Measurements from ENCODE around the gene MAG. TPM values are rescaled to one million over a fixed set of nuclear protein-coding genes. Genes with fewer than 3 reads are reported as not detected.

Gene MAG
- total RNA-seq, 1 experiment from 2014 or later = 0.50 TPM

DNA sequence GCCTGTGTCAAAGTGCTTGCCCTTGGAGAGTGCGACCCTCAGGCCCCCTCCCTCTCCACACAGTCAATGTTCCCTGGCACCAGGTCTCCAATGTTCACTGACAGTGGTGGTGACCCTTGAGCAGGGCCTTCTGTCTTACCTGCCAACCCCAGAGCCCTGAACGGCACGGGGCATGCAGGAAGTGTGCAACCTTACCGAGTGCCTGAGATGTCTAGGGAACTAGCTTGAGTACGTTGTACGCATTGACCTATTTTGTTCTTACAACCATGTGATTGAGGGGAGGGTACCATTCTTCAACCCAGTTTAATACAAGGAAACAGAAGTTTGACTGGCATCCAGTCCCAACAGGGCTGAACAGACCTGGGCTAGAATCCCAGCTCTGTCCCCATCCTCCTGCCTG lies 13.2 kb downstream of the MAG start:
- Histone ChIP-seq H3K9me3 (replicated peaks) (no peaks in the 10 kb centered on the region), H3K36me3 (no peaks in the 10 kb centered on the region), H3K4me1 (replicated peaks) (peaks cover 21% of the 10 kb centered on the region), H3K27me3 (replicated peaks) (no peaks in the 10 kb centered on the region), H3K27ac (no peak overlapping the region), H3K4me3 (no peak overlapping the region)
- no peak for DNase-seq (ENCODE audit: low read depth in 1 of 2, low spot score in 2 of 2)

DNA sequence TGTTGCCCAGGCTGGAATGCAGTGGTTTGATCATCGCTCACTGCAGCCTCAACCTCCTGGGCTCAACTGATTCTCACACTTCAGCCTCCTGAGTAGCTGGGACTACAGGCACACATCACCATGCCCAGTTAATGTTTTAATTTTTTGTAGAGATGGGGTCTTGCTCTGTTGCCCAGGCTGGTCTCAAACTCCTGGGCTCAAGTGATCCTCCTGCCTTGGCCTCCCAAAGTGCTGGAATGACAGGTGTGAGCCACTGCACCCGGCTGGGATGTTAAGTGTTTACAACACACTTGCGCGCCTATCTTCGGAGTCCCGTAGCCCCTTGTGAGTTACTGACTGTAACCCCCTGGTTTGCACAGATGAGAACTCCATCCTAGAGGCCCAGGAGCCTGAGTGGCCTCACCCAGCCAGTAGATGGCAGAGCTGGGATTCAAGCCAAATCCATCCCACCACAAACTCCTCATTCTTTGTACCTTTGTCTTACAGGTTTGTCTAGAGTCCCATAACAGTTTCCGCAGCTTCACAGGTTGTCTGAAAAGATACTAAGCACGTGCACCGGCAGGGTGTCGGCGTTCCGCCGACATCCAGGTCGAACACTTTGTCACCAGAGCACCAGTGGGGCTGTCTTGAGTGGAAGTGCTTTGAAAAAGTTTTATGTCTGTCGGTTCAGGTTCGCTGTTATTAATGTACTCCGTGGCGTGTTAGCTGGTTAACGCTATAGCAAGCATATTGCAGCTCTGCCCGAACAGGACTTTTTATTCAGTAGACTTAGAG lies 14.7 kb downstream of the MAG start:
- no peaks in the 10 kb centered on the region for H3K27me3 ChIP-seq (replicated peaks)
- no peak overlapping the region for H3K27ac ChIP-seq
- H3K9me3 ChIP-seq (replicated peaks) = no peaks in the 10 kb centered on the region
- no peaks in the 10 kb centered on the region for H3K36me3 ChIP-seq
- DNase-seq (ENCODE audit: low read depth in 1 of 2, low spot score in 2 of 2) = no peak
- no peak overlapping the region for H3K4me3 ChIP-seq
- peaks cover 34% of the 10 kb centered on the region for H3K4me1 ChIP-seq (replicated peaks)

DNA sequence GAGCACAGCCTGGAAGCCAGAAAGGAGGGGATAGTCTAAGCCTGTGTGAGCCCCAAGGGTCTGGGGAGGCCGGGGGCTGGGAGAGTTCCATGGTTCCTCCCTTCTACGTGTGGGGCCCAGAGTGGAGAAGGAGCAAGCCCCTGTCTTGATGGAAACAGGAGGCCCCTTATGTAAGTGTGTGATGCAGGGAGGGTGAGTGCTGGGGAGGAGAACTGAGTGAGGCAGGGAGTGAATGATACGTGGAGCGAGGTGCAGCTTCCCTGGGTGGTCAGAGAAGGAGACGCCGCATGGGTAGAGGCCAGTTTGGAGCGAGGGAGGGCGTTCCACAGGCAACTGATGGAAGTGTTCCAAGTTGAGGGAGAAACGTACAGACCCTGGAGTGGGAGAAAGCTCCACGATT lies 16.0 kb downstream of the MAG start:
- Histone ChIP-seq H3K27me3 (replicated peaks) (no peaks in the 10 kb centered on the region), H3K9me3 (replicated peaks) (no peaks in the 10 kb centered on the region), H3K36me3 (no peaks in the 10 kb centered on the region), H3K4me1 (replicated peaks) (peaks cover 46% of the 10 kb centered on the region), H3K27ac (no peak overlapping the region), H3K4me3 (no peak overlapping the region)
- DNase-seq (ENCODE audit: low read depth in 1 of 2, low spot score in 2 of 2) = no peak

DNA sequence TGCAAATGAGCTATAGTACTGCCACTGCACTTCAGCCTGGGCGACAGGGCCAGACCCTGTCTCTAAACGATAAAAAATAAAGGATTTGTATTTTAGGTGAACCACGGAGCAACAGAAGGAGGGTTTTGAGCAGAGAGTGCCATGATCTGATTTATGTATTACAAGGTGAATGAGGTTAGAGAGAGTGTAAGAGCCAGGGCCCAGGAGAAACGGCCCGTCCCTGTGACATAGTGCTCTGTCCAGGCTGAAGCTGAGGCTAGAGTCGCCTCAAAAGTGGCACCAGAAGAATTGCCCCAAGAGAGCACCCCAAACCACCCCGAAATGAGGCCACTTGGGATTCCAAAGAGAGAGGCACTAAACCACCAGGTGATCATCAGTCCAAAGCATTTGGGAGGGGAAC lies 16.9 kb downstream of the MAG start:
- H3K9me3 ChIP-seq (replicated peaks) = no peaks in the 10 kb centered on the region
- peaks cover 55% of the 10 kb centered on the region for H3K4me1 ChIP-seq (replicated peaks)
- DNase-seq (ENCODE audit: low read depth in 1 of 2, low spot score in 2 of 2) = no peak
- no peaks in the 10 kb centered on the region for H3K27me3 ChIP-seq (replicated peaks)
- no peak overlapping the region for H3K4me3 ChIP-seq
- H3K36me3 ChIP-seq = no peaks in the 10 kb centered on the region
- no peak overlapping the region for H3K27ac ChIP-seq

DNA sequence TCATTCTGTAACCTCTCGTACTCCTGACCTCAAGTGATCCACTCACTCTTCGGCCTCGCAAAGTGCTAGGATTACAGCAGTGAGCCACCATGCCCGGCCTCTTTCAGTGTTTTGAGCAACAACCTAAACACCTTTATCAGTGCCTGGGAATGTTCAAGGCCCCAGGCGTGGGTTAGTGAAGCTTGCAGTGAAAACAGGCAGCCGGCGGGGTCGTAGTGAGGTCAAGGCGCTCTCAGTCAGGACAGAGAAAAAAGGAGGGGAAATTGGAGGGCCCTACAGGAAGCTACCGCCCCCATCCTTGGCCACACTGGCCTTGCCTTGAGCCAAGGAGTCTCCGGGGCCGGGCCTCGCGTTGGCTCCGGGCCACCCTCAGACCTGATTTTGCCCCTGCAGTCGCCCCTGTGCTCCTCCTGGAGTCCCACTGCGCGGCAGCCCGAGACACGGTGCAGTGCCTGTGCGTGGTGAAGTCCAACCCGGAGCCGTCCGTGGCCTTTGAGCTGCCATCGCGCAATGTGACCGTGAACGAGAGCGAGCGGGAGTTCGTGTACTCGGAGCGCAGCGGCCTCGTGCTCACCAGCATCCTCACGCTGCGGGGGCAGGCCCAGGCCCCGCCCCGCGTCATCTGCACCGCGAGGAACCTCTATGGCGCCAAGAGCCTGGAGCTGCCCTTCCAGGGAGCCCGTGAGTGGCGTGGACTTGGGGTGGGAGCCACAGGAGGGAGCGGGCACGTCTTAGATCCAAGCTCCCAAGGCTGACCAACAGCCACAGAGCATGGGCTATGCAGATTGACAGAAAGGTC lies 17.7 kb downstream of the MAG start:
- Histone ChIP-seq H3K4me1 (replicated peaks) (peaks cover 55% of the 10 kb centered on the region), H3K4me3 (no peak overlapping the region), H3K27ac (no peak overlapping the region; the same call in 1 of the 2 replicates), H3K27me3 (replicated peaks) (no peaks in the 10 kb centered on the region), H3K36me3 (no peaks in the 10 kb centered on the region), H3K9me3 (replicated peaks) (no peaks in the 10 kb centered on the region)
- DNase-seq (ENCODE audit: low read depth in 1 of 2, low spot score in 2 of 2) = no peak

DNA sequence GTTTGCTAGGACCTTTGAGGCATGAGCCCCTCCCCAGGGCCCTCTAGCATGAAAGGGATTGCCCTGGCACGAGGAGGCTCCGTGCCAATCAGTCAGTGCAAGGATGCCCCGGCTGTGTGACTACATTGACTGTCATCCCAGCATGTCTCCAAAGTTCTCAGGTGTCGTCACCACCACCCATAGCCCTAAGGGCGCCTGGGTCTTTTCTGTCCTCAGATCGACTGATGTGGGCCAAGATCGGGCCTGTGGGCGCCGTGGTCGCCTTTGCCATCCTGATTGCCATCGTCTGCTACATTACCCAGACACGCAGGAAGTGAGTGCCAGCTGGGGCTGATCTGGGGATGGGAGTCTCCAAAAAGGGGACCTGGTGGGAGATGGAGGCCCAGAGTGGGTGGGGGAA lies 18.4 kb downstream of the MAG start:
- no peak for DNase-seq (ENCODE audit: low read depth in 1 of 2, low spot score in 2 of 2)

DNA sequence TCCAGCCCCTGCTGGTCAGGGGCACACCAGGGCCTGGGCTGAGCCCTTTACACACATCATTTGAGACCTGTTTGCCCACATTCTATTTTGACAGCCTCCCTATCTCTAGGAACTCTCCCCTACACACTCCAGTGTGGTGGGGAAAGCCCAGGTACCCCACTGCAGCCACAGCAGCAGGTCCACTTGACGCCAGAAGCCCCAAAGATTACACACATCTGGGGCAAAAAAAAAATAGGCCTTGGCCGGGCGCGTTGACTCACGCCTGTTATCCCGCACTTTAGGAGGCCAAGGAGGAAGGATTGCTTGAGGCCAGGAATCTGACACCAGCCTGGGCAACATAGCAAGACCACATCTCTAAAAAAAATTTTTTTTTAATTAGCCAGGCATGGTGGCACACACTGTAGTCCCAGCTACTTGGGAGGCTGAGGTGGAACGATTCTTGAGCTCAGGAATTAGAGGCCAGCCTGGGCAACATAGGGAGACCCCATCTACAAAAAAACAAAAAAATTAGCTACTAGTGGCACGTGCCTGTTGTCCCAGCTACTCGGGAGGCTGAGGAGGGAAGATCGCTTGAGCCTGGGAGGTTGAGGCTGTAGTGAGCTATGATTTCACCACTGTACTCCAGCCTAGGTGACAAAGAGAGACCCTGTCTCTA lies 19.0 kb downstream of the MAG start:
- no peaks in the 10 kb centered on the region for H3K27me3 ChIP-seq (replicated peaks)
- H3K4me1 ChIP-seq (replicated peaks) = peaks cover 55% of the 10 kb centered on the region
- H3K4me3 ChIP-seq = no peak overlapping the region
- no peak for DNase-seq (ENCODE audit: low read depth in 1 of 2, low spot score in 2 of 2)
- H3K27ac ChIP-seq = no peak overlapping the region
- no peaks in the 10 kb centered on the region for H3K36me3 ChIP-seq
- no peaks in the 10 kb centered on the region for H3K9me3 ChIP-seq (replicated peaks)

More for the DNA sequence above, 18.4 kb downstream of the MAG start:
- Histone ChIP-seq H3K27me3 (replicated peaks) (no peaks in the 10 kb centered on the region), H3K27ac (no peak overlapping the region), H3K4me3 (no peak overlapping the region), H3K9me3 (replicated peaks) (no peaks in the 10 kb centered on the region), H3K4me1 (replicated peaks) (peaks cover 55% of the 10 kb centered on the region), H3K36me3 (no peaks in the 10 kb centered on the region)

DNA sequence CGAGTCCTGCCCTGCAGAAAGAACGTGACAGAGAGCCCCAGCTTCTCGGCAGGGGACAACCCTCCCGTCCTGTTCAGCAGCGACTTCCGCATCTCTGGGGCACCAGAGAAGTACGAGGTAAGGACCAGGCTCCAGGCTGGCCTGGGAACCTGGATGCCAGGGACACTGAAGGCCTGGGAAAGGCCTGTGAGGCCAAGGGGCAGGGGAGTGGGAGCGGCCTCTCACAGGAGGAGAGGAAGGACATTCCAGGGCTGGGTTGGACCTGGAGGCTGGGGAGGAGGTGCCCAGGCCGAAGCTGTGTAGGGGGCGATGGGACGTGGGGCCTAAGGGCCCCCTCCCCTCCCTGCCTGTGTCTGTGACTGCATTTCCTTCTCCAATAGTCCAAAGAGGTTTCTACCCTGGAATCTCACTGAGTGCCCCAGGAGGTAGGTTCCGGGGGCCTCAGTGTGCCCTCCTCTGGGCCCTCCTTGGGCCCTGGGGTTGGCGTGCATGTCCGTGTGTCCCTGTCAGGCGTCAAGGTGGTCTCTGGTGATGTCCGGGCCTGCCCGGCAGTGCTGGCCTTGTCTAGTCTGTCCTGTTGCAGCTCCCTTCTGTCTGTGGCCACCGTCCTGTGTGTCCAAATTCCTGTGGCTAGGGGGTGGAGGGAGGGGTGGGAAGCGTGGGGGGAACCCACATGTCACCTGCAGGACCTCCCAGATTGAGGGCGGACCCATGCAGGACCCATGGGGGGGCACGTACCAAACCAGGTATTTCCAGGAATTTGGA lies 20.1 kb downstream of the MAG start:
- H3K4me1 ChIP-seq (replicated peaks) = peaks cover 55% of the 10 kb centered on the region
- H3K27ac ChIP-seq = peak overlapping the region; percentile 63
- no peaks in the 10 kb centered on the region for H3K36me3 ChIP-seq
- H3K9me3 ChIP-seq (replicated peaks) = no peaks in the 10 kb centered on the region
- H3K4me3 ChIP-seq = no peak overlapping the region
- H3K27me3 ChIP-seq (replicated peaks) = no peaks in the 10 kb centered on the region
- peak in 1 of 2 experiments; percentile 38 for DNase-seq (ENCODE audit: low read depth in 1 of 2, low spot score in 2 of 2)

DNA sequence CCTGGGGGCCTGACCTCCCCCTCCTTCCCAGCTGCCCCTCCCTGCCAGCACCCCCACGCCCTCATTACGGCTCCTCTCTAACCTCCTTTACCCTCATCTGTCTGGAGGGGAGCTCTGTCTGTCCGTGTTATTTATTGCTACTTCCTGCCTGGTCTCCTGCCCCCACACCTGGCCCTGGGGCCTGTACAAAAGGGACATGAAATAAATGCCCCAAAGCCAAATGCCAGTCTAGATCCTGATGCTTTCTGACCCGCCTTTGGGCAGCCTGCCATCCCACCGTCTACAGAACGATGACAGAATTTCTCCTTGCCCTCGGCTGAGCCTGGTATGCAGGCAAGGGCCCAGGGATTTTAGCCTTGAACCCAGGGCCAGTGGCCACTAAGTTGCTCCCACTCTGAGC lies 21.6 kb downstream of the MAG start:
- no peaks in the 10 kb centered on the region for H3K36me3 ChIP-seq
- H3K4me3 ChIP-seq = no peak overlapping the region
- no peak for DNase-seq (ENCODE audit: low read depth in 1 of 2, low spot score in 2 of 2)
- H3K27me3 ChIP-seq (replicated peaks) = no peaks in the 10 kb centered on the region
- no peak overlapping the region for H3K27ac ChIP-seq
- peaks cover 50% of the 10 kb centered on the region for H3K4me1 ChIP-seq (replicated peaks)
- H3K9me3 ChIP-seq (replicated peaks) = no peaks in the 10 kb centered on the region

DNA sequence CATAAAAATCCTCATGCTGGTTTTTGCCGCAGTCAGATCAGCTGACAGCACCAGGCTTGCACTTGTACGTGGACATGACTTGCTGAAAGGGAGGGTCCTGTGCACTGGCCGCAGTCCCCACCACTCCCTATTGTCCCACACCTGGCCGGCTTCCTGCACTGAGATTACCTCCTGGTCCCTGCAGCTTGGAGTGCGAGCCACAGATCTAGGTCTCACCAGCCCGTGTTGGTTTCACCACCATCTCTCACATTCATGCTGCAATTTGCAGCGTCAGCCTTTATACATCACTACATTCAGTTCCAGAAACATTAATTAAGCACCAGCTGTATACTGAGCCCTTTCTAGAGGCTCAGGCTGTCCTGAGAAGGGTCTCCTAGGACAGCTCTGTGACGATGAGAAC lies 22.1 kb downstream of the MAG start:
- Histone ChIP-seq H3K27ac (no peak overlapping the region), H3K36me3 (no peaks in the 10 kb centered on the region), H3K4me1 (replicated peaks) (peaks cover 54% of the 10 kb centered on the region), H3K4me3 (no peak overlapping the region), H3K9me3 (replicated peaks) (no peaks in the 10 kb centered on the region), H3K27me3 (replicated peaks) (no peaks in the 10 kb centered on the region)
- DNase-seq (ENCODE audit: low read depth in 1 of 2, low spot score in 2 of 2) = no peak

DNA sequence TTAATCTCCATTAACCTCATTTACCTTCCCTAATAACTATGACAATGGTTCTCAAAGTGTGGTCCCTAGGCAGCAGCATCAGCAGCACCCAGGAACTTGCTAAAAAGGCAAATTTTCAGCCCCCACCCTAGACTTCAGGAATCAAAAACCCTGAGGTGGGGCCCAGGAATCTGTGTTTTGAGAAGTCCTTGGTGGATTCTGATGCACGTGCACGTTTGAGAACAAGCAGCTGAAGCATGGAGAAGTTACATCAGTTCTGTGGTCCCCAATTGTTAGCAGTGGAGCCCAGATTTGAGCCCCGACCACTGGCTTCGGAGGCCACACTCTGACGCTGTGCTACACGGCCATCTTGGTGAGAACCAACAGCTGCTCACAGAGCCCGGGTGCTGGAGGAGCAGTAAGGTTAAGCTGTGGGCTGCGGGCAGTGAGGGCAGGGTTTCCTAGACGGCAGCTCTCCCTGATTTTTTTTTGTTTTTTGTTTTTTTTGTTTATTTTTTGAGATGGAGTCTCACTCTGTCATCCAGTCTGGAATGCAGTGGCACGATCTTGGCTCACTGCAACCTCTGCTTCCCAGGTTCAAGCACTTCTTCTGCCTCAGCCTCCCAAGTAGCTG lies 23.0 kb downstream of the MAG start:
- no peak overlapping the region for H3K4me3 ChIP-seq
- H3K27me3 ChIP-seq (replicated peaks) = no peaks in the 10 kb centered on the region
- H3K36me3 ChIP-seq = no peaks in the 10 kb centered on the region

DNA sequence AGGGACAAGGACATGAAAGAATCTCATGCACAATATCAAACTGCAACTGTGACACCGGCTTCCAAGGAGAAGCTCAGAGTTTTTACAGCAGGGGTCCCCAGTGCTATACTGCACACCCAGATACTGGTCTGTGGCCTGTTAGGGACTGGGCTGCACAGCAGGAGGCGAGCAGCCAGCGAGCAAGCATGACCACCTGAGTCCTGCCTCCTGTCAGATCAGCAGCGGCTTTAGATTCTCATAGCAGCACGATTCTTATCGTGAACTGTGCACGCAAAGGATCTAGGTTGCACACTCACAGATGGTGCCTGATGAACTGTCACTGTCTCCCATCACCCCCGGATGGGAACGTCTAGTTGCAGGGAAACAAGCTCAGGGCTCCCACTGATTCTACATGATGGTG lies 23.9 kb downstream of the MAG start:
- DNase-seq (ENCODE audit: low read depth in 1 of 2, low spot score in 2 of 2) = no peak
- no peaks in the 10 kb centered on the region for H3K27me3 ChIP-seq (replicated peaks)
- peaks cover 43% of the 10 kb centered on the region for H3K4me1 ChIP-seq (replicated peaks)

More for the DNA sequence above, 23.0 kb downstream of the MAG start:
- H3K27ac ChIP-seq = no peak overlapping the region
- H3K9me3 ChIP-seq (replicated peaks) = no peaks in the 10 kb centered on the region
- no peak for DNase-seq (ENCODE audit: low read depth in 1 of 2, low spot score in 2 of 2)
- peaks cover 51% of the 10 kb centered on the region for H3K4me1 ChIP-seq (replicated peaks)

DNA sequence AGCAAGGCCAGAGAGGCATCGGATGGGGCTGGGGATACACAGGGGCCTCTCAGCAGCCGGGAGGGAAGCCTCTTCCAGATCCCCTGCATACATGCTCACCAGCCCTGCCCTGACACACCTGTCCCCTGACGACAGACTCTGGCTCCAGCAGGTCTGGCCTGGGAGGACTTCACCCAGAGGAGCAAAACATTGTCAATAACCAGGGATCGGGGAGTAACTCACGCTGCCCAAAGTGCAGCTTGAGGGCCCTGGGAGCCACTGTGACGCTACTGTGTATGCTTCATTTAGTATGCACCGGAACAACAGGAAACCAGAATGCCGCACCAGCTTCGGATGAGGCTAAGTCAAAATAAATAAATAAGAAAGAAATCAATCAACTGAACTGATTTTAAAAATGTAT lies 24.6 kb downstream of the MAG start:
- Histone ChIP-seq H3K36me3 (no peaks in the 10 kb centered on the region), H3K4me3 (no peak overlapping the region), H3K27ac (no peak overlapping the region), H3K4me1 (replicated peaks) (peaks cover 36% of the 10 kb centered on the region), H3K27me3 (replicated peaks) (no peaks in the 10 kb centered on the region), H3K9me3 (replicated peaks) (no peaks in the 10 kb centered on the region)
- no peak for DNase-seq (ENCODE audit: low read depth in 1 of 2, low spot score in 2 of 2)

More for the DNA sequence above, 23.9 kb downstream of the MAG start:
- Histone ChIP-seq H3K9me3 (replicated peaks) (no peaks in the 10 kb centered on the region), H3K4me3 (no peak overlapping the region), H3K27ac (no peak overlapping the region), H3K36me3 (no peaks in the 10 kb centered on the region)

All from SJSA1 (cell line).